ENCODE measurements around the gene TAF11L13. TPM values are rescaled to one million over a fixed set of nuclear protein-coding genes. Genes with fewer than 3 reads are reported as not detected.

TAF11L13 gene
- total and polyA plus RNA-seq, 11 donors: not detected

DNA sequence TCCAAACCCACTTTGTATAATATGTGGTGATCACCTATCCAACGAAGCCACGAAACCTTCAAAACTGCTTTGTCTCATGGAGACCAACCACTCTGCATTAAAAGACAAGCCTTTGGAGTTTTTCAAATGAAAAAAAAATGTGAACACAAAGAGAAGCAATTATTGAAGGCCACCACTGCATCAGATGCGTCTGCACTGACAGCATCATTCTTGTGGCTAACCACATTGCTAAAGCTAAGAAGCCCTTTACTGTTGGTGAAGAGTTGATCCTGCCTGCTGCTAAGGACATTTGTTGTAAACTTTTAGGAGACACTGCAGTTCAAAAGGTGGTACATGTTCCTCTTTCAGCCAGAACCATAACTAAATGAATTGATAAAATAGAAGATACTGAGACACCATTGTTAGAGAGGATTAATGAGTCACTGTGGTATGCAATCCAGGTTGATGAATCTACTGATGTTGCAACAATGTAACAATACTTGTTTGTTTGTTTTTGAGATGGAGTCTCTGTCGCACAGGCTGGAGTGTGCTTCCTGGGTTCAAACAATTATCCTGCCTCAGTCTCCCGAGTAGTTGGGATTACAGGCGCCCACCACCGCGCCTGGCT lies 47.8 kb downstream of the TAF11L13 start:
- H3K27me3 ChIP-seq: no peaks in the 10 kb centered on the region
- no peaks in the 10 kb centered on the region for H3K36me3 ChIP-seq
- H3K4me1 ChIP-seq: no peaks in the 10 kb centered on the region
- WGBS, 4 donors: 87 to 91% (median 90%) methylated on average over 8 of the region's 8 CpGs
- TF ChIP-seq, protein P1, sequence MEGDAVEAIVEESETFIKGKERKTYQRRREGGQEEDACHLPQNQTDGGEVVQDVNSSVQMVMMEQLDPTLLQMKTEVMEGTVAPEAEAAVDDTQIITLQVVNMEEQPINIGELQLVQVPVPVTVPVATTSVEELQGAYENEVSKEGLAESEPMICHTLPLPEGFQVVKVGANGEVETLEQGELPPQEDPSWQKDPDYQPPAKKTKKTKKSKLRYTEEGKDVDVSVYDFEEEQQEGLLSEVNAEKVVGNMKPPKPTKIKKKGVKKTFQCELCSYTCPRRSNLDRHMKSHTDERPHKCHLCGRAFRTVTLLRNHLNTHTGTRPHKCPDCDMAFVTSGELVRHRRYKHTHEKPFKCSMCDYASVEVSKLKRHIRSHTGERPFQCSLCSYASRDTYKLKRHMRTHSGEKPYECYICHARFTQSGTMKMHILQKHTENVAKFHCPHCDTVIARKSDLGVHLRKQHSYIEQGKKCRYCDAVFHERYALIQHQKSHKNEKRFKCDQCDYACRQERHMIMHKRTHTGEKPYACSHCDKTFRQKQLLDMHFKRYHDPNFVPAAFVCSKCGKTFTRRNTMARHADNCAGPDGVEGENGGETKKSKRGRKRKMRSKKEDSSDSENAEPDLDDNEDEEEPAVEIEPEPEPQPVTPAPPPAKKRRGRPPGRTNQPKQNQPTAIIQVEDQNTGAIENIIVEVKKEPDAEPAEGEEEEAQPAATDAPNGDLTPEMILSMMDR (IDR thresholded peaks at IDR 0.05): no peak
- no peak for TF ChIP-seq POLR2A (IDR thresholded peaks at IDR 0.05)
- no peak overlapping the region for H3K4me3 ChIP-seq
- no peak for DNase-seq
- intact Hi-C loops (cut with DNase I): no loop called here
- no peaks in the 10 kb centered on the region for H3K9me3 ChIP-seq
- no peak overlapping the region for H3K27ac ChIP-seq
- no peak for ATAC-seq

DNA sequence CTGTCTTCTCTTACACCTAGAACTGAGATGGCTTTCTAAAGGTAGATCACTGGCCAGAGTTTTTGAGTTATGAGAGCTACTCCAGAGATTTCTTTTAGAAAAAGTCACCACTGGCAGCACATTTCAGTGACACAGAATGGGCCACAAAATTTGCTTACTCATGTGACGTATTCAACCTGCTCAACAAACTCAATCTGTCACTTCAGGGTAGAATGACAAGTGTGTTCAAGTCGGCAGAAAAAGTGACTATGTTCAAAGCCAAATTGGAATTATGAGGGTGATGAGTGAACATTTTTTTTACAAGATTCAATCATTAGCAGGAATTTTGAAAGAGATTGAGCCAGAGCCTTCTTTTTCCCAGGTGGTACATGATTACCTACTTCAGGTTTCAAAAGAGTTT lies 48.8 kb downstream of the TAF11L13 start:
- DNase-seq: no peak
- Histone ChIP-seq H3K4me1 (no peaks in the 10 kb centered on the region), H3K9me3 (no peaks in the 10 kb centered on the region), H3K4me3 (no peak overlapping the region), H3K27me3 (no peaks in the 10 kb centered on the region), H3K36me3 (no peaks in the 10 kb centered on the region), H3K27ac (no peak overlapping the region)
- WGBS, 4 donors: 64 to 91% (median 75%) methylated on average over 2 of the region's 2 CpGs
- intact Hi-C loops (cut with DNase I): no loop called here
- TF ChIP-seq POLR2A (IDR thresholded peaks at IDR 0.05): no peak
- TF ChIP-seq, protein P1 (IDR thresholded peaks at IDR 0.05): no peak
- ATAC-seq: no peak

Other genes with a start within 250 kb of the TAF11L13 start
- not detected for gene TAF11L2, start 133.9 kb upstream of the TAF11L13 start, total RNA-seq
- not detected for gene TAF11L2, start 133.9 kb upstream of the TAF11L13 start, polyA plus RNA-seq
- not detected for gene TAF11L3, start 113.7 kb upstream of the TAF11L13 start, total RNA-seq
- not detected for gene TAF11L3, start 113.7 kb upstream of the TAF11L13 start, polyA plus RNA-seq
- not detected for gene TAF11L4, start 110.3 kb upstream of the TAF11L13 start, total RNA-seq
- gene TAF11L4, start 110.3 kb upstream of the TAF11L13 start, polyA plus RNA-seq: not detected
- not detected for gene TAF11L5, start 106.9 kb upstream of the TAF11L13 start, total RNA-seq
- gene TAF11L5, start 106.9 kb upstream of the TAF11L13 start, polyA plus RNA-seq: not detected
- not detected for gene TAF11L6, start 103.4 kb upstream of the TAF11L13 start, total RNA-seq
- not detected for gene TAF11L6, start 103.4 kb upstream of the TAF11L13 start, polyA plus RNA-seq
- not detected for gene TAF11L7, start 46.3 kb upstream of the TAF11L13 start, total RNA-seq
- gene TAF11L7, start 46.3 kb upstream of the TAF11L13 start, polyA plus RNA-seq: not detected
- not detected for gene TAF11L8, start 41.1 kb upstream of the TAF11L13 start, total RNA-seq
- gene TAF11L8, start 41.1 kb upstream of the TAF11L13 start, polyA plus RNA-seq: not detected
- gene TAF11L9, start 37.7 kb upstream of the TAF11L13 start, total RNA-seq: not detected
- gene TAF11L9, start 37.7 kb upstream of the TAF11L13 start, polyA plus RNA-seq: not detected
- gene TAF11L10, start 34.3 kb upstream of the TAF11L13 start, total RNA-seq: not detected
- gene TAF11L10, start 34.3 kb upstream of the TAF11L13 start, polyA plus RNA-seq: not detected
- not detected for gene TAF11L11, start 27.9 kb upstream of the TAF11L13 start, total RNA-seq
- gene TAF11L11, start 27.9 kb upstream of the TAF11L13 start, polyA plus RNA-seq: not detected
- not detected for gene TAF11L12, start 21.7 kb upstream of the TAF11L13 start, total RNA-seq
- not detected for gene TAF11L12, start 21.7 kb upstream of the TAF11L13 start, polyA plus RNA-seq
- gene TAF11L14, start 2.4 kb downstream of the TAF11L13 start, total RNA-seq: not detected
- not detected for gene TAF11L14, start 2.4 kb downstream of the TAF11L13 start, polyA plus RNA-seq

Measured in heart left ventricle (tissue), 16 donors.